ENCODE measurements around the gene PTPRN2. TPM values are rescaled to one million over a fixed set of nuclear protein-coding genes. Genes with fewer than 3 reads are reported as not detected.
"Not testable (repeated sequence)": the region's sequence is repeated elsewhere in the genome, so short reads cannot be mapped to it uniquely, and the experiment has no call there.

The PTPRN2 gene
- total RNA-seq, 1 donor from 2014 or later: 1.8 TPM

DNA sequence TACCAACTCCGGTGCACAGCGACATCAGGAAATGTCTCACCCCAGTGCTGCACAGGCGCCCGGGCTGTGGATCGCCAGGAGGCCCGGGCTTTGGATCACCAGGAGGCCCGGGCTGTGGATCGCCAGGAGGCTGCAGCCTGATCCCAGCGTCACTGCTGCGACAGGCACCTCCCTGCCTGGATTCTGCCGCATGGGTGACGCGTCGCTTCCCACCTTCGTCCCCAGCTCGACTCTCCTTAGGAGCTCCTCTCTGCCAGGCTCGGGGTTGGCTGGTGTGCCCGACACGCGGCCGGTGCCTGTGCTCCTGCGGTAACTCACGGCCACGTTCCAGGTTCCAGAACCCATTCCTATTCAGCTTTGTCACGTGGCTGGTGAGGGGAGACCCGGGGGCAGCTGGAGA is 993.3 kb downstream of the PTPRN2 start:
- Mint-ChIP-seq H3K27ac (no peak overlapping the region), H3K9me3 (no peaks in the 10 kb centered on the region), H3K4me1 (no peaks in the 10 kb centered on the region), H3K27me3 (peaks cover 8% of the 10 kb centered on the region), H3K4me3 (no peak overlapping the region), H3K36me3 (ENCODE audit: low read depth) (no peaks in the 10 kb centered on the region)
- CTCF ChIA-PET: no interaction called here
- TF ChIP-seq, protein P1, sequence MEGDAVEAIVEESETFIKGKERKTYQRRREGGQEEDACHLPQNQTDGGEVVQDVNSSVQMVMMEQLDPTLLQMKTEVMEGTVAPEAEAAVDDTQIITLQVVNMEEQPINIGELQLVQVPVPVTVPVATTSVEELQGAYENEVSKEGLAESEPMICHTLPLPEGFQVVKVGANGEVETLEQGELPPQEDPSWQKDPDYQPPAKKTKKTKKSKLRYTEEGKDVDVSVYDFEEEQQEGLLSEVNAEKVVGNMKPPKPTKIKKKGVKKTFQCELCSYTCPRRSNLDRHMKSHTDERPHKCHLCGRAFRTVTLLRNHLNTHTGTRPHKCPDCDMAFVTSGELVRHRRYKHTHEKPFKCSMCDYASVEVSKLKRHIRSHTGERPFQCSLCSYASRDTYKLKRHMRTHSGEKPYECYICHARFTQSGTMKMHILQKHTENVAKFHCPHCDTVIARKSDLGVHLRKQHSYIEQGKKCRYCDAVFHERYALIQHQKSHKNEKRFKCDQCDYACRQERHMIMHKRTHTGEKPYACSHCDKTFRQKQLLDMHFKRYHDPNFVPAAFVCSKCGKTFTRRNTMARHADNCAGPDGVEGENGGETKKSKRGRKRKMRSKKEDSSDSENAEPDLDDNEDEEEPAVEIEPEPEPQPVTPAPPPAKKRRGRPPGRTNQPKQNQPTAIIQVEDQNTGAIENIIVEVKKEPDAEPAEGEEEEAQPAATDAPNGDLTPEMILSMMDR (IDR thresholded peaks at IDR 0.05): no peak
- intact Hi-C loops (cut with micrococcal nuclease): no loop called here
- DNase-seq (no peak), ATAC-seq (ENCODE audit: low read depth) (no peak)
- POLR2A ChIA-PET: no interaction called here

DNA sequence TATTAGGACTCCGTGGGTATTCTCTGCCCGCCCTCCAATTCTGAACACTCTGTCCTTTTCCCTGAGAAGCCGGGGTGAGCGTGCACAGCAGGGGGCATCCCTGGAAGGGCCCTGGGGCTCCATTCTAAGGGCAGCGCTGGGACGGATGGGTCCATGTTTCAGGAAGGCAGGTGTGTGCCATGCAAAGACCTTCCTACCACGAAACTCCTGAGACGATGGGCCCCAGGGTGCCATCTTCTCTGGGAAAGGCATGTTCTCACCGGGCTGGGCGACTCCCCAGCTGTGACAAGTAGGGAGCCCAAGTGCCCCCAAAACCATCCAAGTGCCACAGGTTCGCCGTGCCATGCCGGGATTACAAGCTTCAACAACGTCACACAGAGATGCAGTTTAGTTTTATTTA is 994.1 kb downstream of the PTPRN2 start:
- POLR2A ChIA-PET: no interaction called here
- Mint-ChIP-seq H3K36me3 (ENCODE audit: low read depth) (no peaks in the 10 kb centered on the region), H3K27ac (no peak overlapping the region), H3K4me3 (no peak overlapping the region), H3K27me3 (peaks cover 8% of the 10 kb centered on the region), H3K4me1 (no peaks in the 10 kb centered on the region), H3K9me3 (no peaks in the 10 kb centered on the region)
- intact Hi-C loops (cut with micrococcal nuclease): no loop called here
- CTCF ChIA-PET: no interaction called here
- no peak for DNase-seq
- ATAC-seq (ENCODE audit: low read depth): no peak
- TF ChIP-seq, protein P1 (IDR thresholded peaks at IDR 0.05): no peak

DNA sequence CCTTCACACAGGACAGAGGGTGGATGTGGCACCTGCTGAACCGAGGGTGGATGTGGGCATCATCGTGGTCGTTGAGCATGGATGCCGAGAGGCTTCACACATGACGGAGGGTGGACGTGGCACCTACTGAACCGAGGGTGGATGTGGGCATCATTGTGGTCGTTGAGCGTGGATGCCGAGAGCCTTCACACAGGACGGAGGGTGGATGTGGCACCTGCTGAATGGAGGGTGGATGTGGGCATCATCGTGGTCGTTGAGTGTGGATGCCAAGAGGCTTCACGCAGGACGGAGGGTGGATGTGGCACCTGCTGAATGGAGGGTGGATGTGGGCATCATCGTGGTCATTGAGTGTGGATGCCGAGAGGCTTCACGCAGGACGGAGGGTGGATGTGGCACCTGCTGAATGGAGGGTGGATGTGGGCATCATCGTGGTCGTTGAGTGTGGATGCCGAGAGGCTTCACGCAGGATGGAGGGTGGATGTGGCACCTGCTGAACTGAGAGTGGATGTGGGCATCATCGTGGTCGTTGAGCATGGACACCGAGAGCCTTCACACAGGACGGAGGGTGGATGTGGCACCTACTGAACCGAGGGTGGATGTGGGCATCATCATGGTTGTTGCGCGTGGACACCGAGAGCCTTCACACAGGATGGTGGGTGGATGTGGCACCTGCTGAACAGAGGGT is 994.8 kb downstream of the PTPRN2 start:
- CTCF ChIA-PET; H3K4me3 Mint-ChIP-seq; H3K9me3 Mint-ChIP-seq; H3K4me1 Mint-ChIP-seq; ATAC-seq (ENCODE audit: low read depth); DNase-seq; H3K27ac Mint-ChIP-seq; POLR2A ChIA-PET; intact Hi-C loops (cut with micrococcal nuclease); H3K27me3 Mint-ChIP-seq; H3K36me3 Mint-ChIP-seq (ENCODE audit: low read depth): not testable (repeated sequence)

DNA sequence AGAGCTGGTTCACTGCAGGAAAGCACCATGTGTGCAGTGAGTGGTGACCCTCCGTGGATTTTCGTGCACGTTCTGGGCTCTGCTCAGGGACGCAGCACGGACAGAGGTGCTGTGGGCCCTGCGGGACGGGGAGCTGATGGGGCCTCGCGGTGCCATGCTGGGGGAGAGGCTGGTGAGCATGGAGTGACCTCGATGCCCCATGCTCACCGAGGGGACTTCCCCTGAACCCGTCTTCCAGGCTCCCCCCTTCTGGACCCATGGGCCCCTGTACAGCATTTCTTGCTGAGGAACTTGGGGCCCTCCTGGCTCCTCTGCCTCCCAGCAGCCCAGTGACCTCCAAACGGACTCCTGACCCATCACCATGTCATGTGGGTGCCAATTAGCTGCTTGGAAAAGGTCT is 997.1 kb downstream of the PTPRN2 start:
- no peak for ATAC-seq (ENCODE audit: low read depth)
- H3K4me1 Mint-ChIP-seq: peaks cover under 1% of the 10 kb centered on the region
- no peak for DNase-seq
- no peak overlapping the region for H3K4me3 Mint-ChIP-seq
- TF ChIP-seq, protein P1 (IDR thresholded peaks at IDR 0.05): no peak
- ChIA-PET CTCF (no interaction called here), POLR2A (no interaction called here)
- intact Hi-C loops (cut with micrococcal nuclease): no loop called here
- H3K27ac Mint-ChIP-seq: no peak overlapping the region
- no peaks in the 10 kb centered on the region for H3K36me3 Mint-ChIP-seq (ENCODE audit: low read depth)
- H3K9me3 Mint-ChIP-seq: no peaks in the 10 kb centered on the region
- H3K27me3 Mint-ChIP-seq: peaks cover 19% of the 10 kb centered on the region

DNA sequence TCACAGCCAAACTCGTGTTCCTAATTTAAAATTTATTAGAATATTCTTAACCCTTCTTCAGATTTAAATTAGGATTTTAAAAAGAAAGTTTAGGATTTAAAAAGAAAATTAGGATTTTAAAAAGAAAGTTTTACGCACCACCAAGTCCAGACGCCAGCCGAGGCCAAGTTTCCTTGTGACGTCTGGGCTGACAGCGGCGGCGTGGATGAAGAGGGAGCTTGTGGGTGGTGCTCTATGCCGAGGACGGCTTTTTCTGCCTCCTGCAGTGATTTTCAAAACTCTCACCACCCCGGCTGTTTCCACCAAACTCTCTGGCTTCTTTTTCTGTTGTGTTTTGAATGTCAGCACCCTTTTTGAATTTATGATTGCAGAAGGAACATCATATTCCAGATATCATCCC is 997.9 kb downstream of the PTPRN2 start:
- TF ChIP-seq, protein P1 (IDR thresholded peaks at IDR 0.05): no peak
- Mint-ChIP-seq H3K36me3 (ENCODE audit: low read depth) (no peaks in the 10 kb centered on the region), H3K27me3 (peaks cover 23% of the 10 kb centered on the region), H3K27ac (no peak overlapping the region), H3K9me3 (no peaks in the 10 kb centered on the region), H3K4me3 (no peak overlapping the region), H3K4me1 (peaks cover 2% of the 10 kb centered on the region)
- ChIA-PET CTCF (no interaction called here), POLR2A (no interaction called here)
- DNase-seq (no peak), ATAC-seq (ENCODE audit: low read depth) (no peak)
- intact Hi-C loops (cut with micrococcal nuclease): no loop called here
